Measurements from ENCODE around the gene CDKL2.
"Not testable (repeated sequence)": the region's sequence is repeated elsewhere in the genome, so short reads cannot be mapped to it uniquely, and the experiment has no call there.

The CDKL2 gene

GRCh38 chr4:75547647-75548387, 82.5 kb downstream of the CDKL2 start:
- no peak for DNase-seq

GRCh38 chr4:75545526-75545925, 84.8 kb downstream of the CDKL2 start:
- no peak for DNase-seq

- no peak for DNase-seq
These were observed 85.5 kb downstream of the CDKL2 start for GRCh38 chr4:75544870-75545269.

GRCh38 chr4:75544220-75544619, 86.1 kb downstream of the CDKL2 start:
- DNase-seq: not testable (repeated sequence)

GRCh38 chr4:75542824-75543223, 87.5 kb downstream of the CDKL2 start:
- DNase-seq: no peak

- not testable (repeated sequence) for DNase-seq
These were observed 93.0 kb downstream of the CDKL2 start for GRCh38 chr4:75537308-75537707.

GRCh38 chr4:75533926-75534325, 96.4 kb downstream of the CDKL2 start:
- not testable (repeated sequence) for DNase-seq

- DNase-seq: not testable (repeated sequence)
These were observed 96.9 kb downstream of the CDKL2 start for GRCh38 chr4:75533339-75533887.

GRCh38 chr4:75531536-75532143, 98.7 kb downstream of the CDKL2 start:
- not testable (repeated sequence) for DNase-seq

GRCh38 chr4:75530556-75531322, 99.6 kb downstream of the CDKL2 start:
- DNase-seq: no peak

All from stimulated activated CD4-positive, alpha-beta T cell treated with anti-CD3 and anti-CD28 coated beads, Interleukin-4, amount 100 ng/mL, for 4 hours (primary cell).